Nephron progenitor cell (in vitro differentiated cells): ENCODE measurements around the gene TSPAN4.

Experiments used
- DNase-seq: peaks from one replicate; pipeline ENCODE4 v3.0.0; 2021
- H3K27ac Mint-ChIP-seq: 2 replicates; pipeline ENCODE4 v1.8.0; 2021; ENCODE audit warnings: mild to moderate bottlenecking, moderate library complexity, mixed read lengths
- H3K27me3 Mint-ChIP-seq: 2 replicates; pipeline ENCODE4 v1.8.0; 2021; ENCODE audit warnings: mild to moderate bottlenecking, low read depth, mixed read lengths; ENCODE audit not compliant: poor library complexity
- H3K36me3 Mint-ChIP-seq: 2 replicates; pipeline ENCODE4 v1.8.0; 2021; ENCODE audit warnings: low read depth, mixed read lengths
- H3K4me1 Mint-ChIP-seq: 2 replicates; pipeline ENCODE4 v1.8.0; 2021; ENCODE audit warnings: mixed read lengths
- H3K4me3 Mint-ChIP-seq: 2 replicates; pipeline ENCODE4 v1.8.0; 2021; ENCODE audit warnings: mild to moderate bottlenecking, moderate library complexity, mixed read lengths
- H3K9me3 Mint-ChIP-seq: 2 replicates; pipeline ENCODE4 v1.8.0; 2021; ENCODE audit warnings: mild to moderate bottlenecking, moderate library complexity, mixed read lengths
- CTCF ChIP-seq: fragments of 200-600 bp; sonication (generic); IDR thresholded peaks from 2 replicates; pipeline ENCODE4 v1.5.0; 2021; ENCODE audit warnings: antibody characterized with exemption

Gene TSPAN4

GRCh38 chr11:886568-886967, 43.9 kb downstream of the TSPAN4 start:
- Mint-ChIP-seq H3K36me3 (peaks cover 27% of the 10 kb centered on the region), H3K4me1 (peaks cover 15% of the 10 kb centered on the region), H3K27me3 (no peaks in the 10 kb centered on the region), H3K9me3 (no peaks in the 10 kb centered on the region), H3K4me3 (no peak overlapping the region), H3K27ac (peak overlapping the region; percentile 78)
- no peak for TF ChIP-seq CTCF
- DNase-seq = no peak

- peak overlapping the region; percentile 42 for H3K27ac Mint-ChIP-seq
- TF ChIP-seq CTCF = no peak
- H3K27me3 Mint-ChIP-seq = no peaks in the 10 kb centered on the region
- H3K4me3 Mint-ChIP-seq = no peak overlapping the region
- H3K36me3 Mint-ChIP-seq = peaks cover 17% of the 10 kb centered on the region
- peaks cover 16% of the 10 kb centered on the region for H3K4me1 Mint-ChIP-seq
- H3K9me3 Mint-ChIP-seq = no peaks in the 10 kb centered on the region
- DNase-seq = no peak
Observed at GRCh38 chr11:887589-887988, 44.9 kb downstream of the TSPAN4 start.

- Mint-ChIP-seq H3K4me3 (no peak overlapping the region), H3K9me3 (no peaks in the 10 kb centered on the region), H3K27me3 (no peaks in the 10 kb centered on the region), H3K36me3 (peaks cover 11% of the 10 kb centered on the region), H3K27ac (peak overlapping the region; percentile 51), H3K4me1 (peaks cover 16% of the 10 kb centered on the region)
- no peak for TF ChIP-seq CTCF
- no peak for DNase-seq
Observed at GRCh38 chr11:888310-889212, 45.9 kb downstream of the TSPAN4 start.

GRCh38 chr11:889257-889656, 46.6 kb downstream of the TSPAN4 start:
- H3K4me1 Mint-ChIP-seq = peaks cover 19% of the 10 kb centered on the region
- H3K9me3 Mint-ChIP-seq = no peaks in the 10 kb centered on the region
- H3K27me3 Mint-ChIP-seq = no peaks in the 10 kb centered on the region
- peaks cover 11% of the 10 kb centered on the region for H3K36me3 Mint-ChIP-seq
- no peak overlapping the region for H3K27ac Mint-ChIP-seq
- TF ChIP-seq CTCF = no peak
- no peak for DNase-seq
- no peak overlapping the region for H3K4me3 Mint-ChIP-seq

GRCh38 chr11:889687-890475, 47.2 kb downstream of the TSPAN4 start:
- H3K4me3 Mint-ChIP-seq = no peak overlapping the region
- no peaks in the 10 kb centered on the region for H3K9me3 Mint-ChIP-seq
- DNase-seq = no peak
- H3K27ac Mint-ChIP-seq = no peak overlapping the region
- no peak for TF ChIP-seq CTCF
- H3K27me3 Mint-ChIP-seq = no peaks in the 10 kb centered on the region
- H3K36me3 Mint-ChIP-seq = peaks cover 11% of the 10 kb centered on the region
- peaks cover 21% of the 10 kb centered on the region for H3K4me1 Mint-ChIP-seq
